IPS-11a (cell line): ENCODE data around the gene SAMD8.
A peak's percentile ranks its signal among the peaks of the same experiment; 100 is the strongest.
"Not testable (repeated sequence)": the region's sequence is repeated elsewhere in the genome, so short reads cannot be mapped to it uniquely, and the experiment has no call there.

Source experiments
- H3K4me3 ChIP-seq: one replicate; pipeline ENCODE4 v1.5.1; 2013; ENCODE audit warnings: low read depth, low read length, control low read depth

Gene SAMD8

DNA sequence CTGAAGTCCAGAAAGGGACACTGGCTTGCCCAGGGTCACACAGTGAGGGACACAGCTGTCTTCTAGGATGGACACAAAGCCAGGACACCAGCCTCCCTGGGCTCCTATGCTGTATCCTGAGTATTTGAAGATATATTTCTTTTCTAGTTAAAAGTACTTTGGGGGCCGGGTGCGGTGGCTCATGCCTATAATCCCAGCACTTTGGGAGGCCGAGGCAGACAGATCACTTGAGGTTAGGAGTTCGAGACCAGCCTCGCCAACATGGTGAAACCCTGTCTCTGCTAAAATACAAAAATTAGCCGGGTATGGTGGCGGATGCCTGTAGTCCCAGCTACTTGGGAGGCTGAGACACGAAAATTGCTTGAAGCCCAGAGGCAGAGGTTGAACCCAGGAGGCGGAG is 4.6 kb upstream of the SAMD8 start:
- not testable (repeated sequence) for H3K4me3 ChIP-seq

DNA sequence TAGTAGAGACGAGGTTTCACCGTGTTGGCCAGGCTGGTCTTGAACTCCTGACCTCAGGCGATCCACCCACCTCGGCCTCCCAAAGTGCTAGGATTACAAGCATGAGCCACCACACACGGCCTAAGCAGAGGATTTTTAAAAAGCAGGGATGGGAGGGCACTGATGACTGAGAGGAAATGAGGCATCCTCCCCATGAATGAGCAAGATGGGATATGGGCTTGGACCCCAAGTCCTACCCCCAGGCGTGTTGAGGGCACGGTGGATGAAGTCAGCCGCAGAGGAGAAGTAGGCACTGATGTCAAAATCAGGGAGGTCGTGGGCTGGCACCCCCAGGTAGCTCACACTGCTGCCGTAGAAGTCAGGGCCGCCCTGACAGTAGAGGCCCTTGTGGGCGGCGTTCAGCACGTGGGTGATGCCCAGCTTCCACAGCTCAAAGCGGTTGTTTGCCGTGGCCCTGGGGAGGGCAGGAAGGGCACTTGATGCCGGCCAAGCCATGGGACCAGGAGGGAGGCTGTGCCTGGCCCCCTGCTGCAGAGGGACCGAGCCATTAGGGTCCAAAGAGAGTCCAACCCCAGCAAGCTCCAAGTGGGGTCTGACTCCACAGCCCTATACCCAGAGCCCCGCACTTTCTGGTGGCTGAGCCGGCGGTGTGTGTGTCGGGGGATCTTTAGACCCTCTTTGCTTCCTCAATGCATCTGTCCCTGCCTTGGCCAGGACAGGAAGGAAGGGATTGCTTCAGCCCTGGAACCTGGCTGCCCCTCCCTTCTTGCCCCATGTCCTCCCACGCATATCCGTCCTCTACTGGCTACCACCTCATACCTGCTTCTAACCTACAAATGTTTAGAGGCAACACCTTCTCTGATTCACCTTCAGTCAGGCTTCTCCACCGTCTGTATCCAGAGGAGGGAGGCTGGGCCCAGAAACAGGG is 3.4 kb upstream of the SAMD8 start:
- H3K4me3 ChIP-seq: no peak overlapping the region

DNA sequence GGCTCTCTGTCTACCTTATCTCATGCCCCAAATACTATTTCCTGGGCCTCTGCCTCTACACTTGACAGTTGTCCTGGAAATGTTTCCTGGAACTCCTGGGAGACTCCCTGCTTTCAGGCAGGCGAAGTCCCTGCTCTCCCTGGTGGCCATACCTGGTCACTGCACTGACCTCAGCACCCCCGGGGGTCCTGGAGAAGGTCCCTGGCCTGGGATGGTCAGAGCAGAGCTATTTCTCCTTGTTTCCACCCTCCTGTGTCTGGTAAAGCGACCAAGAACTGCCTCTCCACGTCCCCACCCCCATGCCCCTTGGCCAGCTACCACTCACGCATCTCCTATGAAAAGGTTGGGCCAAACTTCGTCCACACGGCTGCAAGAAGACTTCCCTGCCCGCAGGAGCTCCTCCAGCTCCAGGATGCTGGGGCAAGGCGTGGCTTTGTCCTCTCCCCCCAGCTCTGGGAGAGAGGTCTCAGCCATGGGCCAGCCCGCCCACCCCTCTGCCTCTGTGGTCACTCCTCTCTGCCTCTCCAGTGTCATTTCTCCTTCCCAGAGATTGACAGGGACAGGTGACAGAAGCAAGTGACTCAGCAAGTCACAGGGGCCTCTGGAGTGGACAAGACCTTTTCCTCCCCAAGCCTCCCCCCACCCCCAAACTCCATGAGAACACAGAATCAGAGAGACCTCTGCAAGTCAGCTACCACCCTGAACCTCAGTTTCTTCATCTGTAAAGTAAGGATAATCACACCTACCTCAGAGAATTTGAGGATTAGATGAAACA is 2.6 kb upstream of the SAMD8 start:
- H3K4me3 ChIP-seq: no peak overlapping the region

DNA sequence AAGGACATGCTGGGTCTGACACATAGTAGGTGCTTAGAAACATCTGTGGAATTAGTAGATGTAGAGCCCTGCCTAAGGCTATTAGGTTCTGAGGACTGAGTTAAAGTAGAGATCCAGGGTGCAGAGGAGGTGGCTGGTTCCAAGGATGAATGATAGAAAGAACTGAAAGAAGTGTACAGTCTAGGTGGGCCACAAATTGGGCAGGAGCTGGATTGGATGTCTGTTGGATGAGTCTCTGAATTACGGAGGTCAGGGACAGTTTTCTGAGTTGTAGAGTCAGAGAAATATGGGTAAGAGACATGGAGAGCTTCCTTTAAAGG is 2.0 kb upstream of the SAMD8 start:
- H3K4me3 ChIP-seq: no peak overlapping the region

DNA sequence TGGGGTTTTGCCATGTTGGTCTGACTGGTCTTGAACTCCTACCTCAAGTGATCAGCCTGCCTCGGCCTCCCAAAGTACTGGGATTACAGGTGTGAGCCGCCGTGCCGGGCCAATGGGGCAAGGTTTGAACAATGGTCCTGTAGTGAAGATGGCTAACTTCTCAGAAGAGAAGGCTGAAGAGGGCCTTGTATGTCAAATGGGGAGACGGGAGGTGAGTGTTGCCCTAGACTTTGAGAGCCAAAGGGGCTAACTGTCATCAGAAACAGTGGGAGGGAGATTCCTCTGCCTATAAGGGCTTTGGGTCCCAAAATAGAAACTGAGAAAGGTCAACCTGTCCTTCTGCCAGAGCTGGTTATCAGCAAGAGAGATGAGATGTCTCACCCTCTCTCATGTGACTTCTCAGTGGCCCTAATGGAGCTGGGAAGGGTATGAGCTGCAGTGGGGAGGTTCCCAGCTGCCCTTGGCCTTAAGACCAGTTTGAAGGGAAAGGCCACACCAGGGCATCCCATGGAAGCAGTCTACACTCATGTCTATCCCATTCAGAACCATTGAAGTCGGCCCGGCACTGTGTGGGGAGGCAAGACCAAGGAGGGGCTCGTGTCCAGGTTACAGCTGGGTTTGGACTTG is 1.3 kb upstream of the SAMD8 start:
- H3K4me3 ChIP-seq: no peak overlapping the region

DNA sequence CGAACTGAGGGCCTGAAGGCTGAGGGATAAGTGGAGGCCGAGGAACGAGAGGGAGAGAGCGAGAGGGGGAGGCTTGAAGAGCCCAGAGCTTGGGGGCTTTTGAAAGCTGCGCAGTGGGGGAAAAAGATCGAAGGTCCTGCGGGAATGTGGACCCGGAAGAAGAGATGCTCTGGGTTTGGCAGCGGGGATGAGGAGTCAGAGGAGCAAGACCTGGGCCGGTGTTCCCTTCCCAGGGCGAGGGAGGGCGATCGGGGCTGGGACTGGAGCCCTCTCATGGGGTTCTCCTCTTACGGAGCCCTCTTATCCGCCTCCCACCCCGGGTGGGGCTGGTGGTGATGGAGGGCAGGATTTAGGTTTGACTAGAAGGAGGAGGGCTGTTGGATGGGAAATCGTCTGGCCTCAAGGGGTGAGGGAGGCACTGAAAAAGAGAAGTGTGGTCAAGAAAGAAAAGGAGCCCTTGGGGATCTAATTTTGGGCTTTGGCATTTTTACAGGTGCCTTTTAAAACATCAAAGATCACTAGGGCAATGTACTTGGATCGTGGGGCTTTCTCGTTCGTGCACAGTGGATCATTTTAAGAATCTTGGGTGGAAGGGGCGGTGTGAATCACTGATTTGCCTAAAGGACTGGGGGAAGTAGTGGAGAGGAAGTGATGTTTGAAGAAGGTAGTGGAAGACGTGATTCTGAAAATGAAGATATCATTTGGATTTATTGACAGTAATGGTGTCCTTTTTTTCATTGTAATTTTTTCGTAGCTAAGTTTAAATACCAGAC is 637 bp downstream of the SAMD8 start:
- peak overlapping the region; percentile 81 for H3K4me3 ChIP-seq

DNA sequence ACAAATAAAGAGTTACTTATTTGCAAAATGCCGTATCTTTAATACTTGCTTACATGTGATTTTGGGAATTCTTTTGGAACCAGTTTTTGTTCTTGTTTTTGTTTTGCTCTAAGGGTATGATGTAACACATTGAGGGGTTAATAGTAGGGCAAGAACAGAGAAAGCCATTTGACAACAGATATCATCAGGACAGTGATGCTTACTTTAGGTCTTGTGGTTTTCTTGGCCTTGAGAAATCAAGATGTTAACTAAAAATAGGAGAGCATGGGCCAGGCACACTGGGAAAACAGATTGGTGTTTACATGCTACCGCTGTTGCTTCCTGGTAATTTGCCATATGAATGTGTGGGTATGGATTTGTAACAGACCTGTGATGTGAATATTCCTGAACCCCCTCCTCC is 3.7 kb downstream of the SAMD8 start:
- H3K4me3 ChIP-seq: no peak overlapping the region

DNA sequence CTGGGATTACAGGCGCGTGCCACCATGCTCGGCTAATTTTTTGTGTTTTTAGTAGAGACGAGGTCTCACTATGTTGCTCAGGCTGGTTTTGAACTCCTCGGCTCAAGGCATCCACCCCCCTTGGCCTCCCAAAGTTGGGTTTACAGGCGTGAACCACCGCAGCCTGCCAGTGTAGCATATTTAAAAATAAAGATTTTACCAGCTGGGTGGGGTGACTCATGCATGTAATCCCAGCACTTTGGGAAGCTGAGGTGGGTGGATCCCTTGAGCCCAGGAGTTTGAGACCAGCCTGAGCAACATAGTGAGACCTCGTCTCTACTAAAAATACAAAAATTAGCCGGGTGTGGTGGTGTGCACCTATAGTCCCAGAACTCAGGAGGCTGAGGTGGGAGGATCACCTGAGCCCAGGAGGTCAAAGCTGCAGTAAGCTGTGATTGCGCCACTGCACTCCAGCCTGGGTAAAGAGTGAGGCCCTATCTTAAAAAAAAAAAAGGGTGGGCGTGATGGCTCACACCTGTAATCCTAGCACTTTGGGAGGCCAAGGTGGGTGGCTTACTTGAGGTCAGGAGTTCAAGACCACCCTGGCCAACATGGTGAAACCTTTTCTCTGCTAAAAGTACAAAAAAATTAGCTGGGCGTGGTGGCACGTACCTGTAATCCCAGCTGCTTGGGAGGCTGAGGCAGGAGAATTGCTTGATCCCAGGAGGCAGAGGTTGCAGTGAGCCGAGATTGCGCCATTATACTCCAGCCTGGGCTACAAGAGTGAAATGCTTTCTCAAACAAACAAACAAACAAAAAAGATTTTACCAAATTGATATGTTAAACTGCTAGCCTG is 5.7 kb downstream of the SAMD8 start:
- not testable (repeated sequence) for H3K4me3 ChIP-seq

DNA sequence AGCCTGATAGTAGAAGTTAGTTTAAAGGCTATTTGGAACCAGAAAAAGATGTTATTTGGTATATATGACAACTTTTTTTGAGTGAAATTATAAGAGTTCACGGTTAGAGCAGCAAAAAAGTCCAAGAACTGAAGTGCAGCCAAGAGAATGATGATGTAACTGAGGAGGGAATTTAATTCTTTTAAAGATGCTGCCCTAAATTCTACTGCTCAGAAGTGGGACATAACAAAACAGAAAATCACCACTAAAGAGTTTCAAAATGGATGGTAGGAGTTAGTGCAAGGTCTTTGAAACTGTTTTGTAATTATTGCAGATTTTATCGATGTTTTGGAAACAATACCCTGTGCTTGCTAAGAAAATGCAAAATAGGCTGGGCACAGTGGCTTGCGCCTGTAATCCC is 6.5 kb downstream of the SAMD8 start:
- no peak overlapping the region for H3K4me3 ChIP-seq

DNA sequence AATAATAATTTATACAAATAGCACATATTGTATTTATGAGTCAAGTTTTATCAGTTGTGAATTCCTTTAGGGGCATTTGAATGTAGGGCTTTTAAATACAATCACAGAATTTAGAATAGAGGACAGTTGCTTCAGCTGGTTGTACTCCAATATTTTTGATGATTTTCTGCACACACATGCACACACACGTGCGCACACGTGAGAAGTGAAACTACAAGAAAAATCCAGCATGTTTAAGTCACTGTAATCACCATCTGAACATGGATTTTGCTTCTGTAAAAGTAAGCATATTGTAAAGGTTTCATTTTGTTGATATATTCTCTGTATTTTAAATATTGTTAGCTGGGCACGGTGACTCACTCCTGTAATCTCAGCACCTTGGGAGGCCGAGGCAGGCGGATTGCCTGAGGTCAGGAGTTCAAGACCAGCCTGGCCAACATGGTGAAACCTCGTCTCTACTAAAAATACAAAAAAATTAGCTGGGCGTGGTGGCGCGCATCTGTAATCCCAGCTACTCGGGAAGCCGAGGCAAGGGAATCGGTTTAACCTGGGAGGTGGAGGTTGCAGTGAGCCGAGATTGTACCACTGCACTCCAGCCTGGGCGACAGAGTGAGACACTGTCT is 8.1 kb downstream of the SAMD8 start:
- H3K4me3 ChIP-seq: not testable (repeated sequence)

DNA sequence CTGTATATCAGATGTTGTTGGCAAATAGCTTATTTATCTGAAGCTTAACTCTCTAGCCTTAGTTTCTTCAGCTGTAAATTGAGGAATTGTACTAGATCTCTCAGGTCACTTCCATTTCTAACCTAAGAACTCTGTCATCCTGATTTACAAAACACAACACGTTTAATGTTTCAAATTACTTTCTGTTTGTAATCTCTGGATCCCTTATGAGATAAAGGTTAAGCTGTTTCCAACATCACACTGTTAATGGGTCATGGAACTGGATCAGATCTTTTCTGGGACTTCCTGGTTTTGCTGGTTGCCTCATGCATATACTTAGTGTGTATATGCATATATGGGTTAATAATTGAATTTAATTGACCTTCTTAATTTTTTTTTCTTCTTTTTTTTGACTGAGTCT is 9.9 kb downstream of the SAMD8 start:
- no peak overlapping the region for H3K4me3 ChIP-seq

DNA sequence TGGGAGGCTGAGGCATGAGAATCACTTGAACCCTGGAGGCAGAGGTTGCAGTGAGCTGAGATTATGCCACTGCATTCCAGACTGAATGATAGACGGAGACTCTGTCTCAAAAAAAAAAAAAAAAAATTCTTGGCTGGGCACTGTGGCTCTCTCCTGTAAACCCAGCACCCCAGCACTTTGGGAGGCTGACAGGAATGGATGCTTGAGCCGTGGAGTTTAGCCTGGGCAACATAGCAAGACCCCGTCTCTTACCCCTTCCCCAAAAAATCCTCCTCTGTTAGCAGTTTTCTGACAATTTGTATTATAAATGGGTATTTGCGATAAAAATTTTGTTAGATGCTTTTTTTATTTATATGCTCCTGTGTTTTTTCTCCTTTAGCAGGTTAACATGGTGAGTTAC is 11.0 kb downstream of the SAMD8 start:
- H3K4me3 ChIP-seq: no peak overlapping the region

DNA sequence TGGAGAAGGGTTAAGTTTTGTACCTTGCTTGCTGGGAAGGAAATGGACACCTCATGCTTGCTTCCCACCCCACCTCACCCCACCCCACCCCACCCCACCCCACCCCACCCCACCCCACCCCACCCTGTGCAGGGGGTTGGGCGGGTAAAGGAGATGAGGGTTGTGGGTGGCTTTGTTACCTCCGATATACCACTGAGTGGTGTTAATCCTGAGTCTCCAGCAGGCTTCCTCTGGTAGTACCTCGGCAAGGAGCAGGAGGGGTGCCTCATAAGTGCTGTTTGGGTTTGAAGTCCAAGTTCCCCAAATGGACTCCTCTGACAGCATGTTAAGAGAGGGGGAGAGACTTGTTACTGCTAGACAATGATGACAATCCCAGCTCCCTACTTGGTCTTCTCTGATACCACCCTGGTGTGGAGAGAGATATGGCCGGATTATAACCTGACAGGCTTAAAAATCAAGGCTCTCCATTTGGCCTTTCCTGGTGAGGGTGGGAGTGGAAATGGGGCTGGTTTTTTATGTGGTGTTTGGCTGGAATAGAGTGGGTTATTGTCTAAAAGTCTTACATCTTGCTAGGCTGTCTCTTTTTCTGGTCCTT is 11.7 kb downstream of the SAMD8 start:
- no peak overlapping the region for H3K4me3 ChIP-seq

DNA sequence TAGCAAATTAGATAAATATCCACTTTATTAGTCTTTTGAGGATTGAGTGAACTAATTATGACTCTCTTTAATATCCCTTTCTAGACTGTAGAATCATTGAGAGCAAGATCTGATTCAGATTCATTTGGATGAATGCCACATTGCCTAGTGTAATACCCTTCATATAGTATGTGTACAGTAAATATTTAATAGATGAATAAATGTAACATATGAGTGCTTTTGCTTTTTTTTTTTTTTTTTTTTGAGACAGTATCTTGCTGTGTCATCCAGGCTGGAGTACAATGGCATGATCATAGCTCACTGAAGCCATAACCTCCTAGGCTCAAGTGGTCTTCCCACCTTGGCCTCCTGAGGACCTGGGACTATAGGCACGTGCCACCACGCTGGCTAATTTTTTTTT is 14.8 kb downstream of the SAMD8 start:
- no peak overlapping the region for H3K4me3 ChIP-seq

DNA sequence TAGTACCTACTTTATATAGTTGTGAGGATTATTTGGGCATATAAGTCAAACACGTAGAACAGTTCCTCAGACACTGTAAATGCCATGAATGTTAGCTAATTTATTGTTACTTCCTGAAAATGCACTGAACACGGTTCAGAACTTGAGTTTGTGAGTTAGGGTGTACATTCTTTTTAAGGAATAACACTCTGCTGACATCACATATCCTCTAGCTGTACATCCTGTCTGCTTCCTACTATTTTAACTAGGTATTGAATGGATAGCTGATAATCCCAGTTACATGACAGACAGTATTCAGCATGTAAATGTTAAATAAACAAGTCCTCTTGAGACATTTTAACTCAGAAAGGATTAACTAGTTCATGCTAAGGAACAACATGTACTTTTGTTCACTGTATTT is 16.0 kb downstream of the SAMD8 start:
- no peak overlapping the region for H3K4me3 ChIP-seq

DNA sequence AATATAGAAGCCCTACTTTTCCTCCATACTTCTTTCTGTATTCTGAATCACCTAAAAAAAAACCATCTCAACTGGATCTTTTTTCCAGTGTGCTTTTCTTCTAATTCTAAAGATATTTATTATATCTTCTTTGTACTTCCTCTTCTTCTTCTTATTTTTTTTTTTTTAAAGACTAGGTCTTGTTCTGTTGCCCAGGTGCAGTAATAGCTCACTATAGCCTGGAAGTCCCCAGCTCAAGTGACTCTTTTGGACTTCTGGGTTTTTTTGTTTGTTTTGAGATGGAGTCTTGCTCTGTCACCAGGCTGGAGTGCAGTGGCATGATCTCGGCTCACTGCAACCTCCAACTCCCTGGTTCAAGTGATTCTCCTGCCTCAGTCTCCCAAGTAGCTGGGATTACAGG is 17.5 kb downstream of the SAMD8 start:
- H3K4me3 ChIP-seq: not testable (repeated sequence)

DNA sequence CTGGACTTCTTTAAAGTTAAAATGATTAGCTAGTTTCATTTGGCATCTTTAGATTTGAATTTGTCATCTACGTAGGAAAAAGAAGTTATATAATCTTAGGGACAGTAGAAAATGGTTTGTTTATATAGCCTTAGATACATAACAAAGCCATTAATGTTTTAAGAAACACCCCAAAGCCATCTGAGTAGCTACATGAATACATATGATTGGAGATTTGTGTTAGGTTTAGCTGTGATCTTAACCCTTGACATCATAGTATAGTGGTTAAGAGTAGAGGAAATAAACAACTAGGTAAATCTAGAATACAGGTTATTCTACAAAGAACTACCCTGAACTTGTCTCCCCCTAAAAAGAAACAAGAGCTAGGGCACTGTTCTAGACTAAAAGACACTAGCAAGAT is 18.1 kb downstream of the SAMD8 start:
- H3K4me3 ChIP-seq: no peak overlapping the region

DNA sequence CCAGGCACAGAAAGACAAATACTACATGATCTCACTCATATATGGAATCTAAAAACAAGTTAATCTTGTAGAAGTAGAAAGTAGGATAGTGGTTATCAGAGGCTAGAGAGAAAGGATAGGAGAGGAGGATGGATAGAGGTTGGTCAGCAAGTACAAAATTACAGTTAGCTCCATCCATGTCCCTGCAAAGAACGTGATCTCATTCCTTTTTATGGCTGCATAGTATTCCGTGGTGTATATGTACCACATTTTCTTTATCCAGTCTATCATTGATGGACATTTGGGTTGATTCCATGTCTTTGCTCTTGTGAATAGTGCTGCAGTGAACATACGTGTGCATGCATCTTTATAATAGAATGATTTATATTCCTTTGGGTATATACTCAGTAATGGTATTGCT is 22.2 kb downstream of the SAMD8 start:
- not testable (repeated sequence) for H3K4me3 ChIP-seq

DNA sequence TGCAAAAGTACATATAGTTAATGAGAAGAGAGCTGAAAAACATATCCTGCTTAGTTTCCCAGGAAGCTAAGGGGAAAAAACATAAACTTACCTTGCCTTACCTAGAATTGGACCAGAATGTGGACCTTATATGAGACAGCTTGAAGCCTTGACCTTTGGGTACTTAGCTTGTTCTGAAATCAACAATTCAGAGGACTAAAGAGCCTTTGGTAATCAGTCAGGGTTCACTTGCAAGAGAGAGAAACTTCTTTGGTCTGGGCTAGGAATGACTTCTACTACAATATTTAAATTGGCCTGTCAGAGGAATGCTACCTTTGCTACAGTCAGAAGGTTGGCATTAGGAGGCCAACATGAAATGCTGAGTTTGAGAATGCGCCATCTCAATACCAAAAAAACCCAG is 24.9 kb downstream of the SAMD8 start:
- H3K4me3 ChIP-seq: no peak overlapping the region
